ENCODE results near the gene GLRB.

- TF ChIP-seq, protein P1, sequence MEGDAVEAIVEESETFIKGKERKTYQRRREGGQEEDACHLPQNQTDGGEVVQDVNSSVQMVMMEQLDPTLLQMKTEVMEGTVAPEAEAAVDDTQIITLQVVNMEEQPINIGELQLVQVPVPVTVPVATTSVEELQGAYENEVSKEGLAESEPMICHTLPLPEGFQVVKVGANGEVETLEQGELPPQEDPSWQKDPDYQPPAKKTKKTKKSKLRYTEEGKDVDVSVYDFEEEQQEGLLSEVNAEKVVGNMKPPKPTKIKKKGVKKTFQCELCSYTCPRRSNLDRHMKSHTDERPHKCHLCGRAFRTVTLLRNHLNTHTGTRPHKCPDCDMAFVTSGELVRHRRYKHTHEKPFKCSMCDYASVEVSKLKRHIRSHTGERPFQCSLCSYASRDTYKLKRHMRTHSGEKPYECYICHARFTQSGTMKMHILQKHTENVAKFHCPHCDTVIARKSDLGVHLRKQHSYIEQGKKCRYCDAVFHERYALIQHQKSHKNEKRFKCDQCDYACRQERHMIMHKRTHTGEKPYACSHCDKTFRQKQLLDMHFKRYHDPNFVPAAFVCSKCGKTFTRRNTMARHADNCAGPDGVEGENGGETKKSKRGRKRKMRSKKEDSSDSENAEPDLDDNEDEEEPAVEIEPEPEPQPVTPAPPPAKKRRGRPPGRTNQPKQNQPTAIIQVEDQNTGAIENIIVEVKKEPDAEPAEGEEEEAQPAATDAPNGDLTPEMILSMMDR (IDR thresholded peaks at IDR 0.05; ENCODE audit: low read depth, low read length): no peak
- TF ChIP-seq EZH2phosphoT487 (IDR thresholded peaks at IDR 0.05; ENCODE audit: low read depth): no peak
These were observed 75.8 kb downstream of the GLRB start for GRCh38 chr4:157151711-157152110.
